Neuronal stem cell (in vitro differentiated cells): ENCODE measurements around the gene LGR4.

ENCODE experiments used
- DNase-seq: peaks from one replicate; pipeline ENCODE4 v3.0.0-alpha.2; 2013; ENCODE audit warnings: low spot score
- H2AFZ ChIP-seq: one replicate; pipeline ENCODE4 v1.6.1; 2013; ENCODE audit warnings: mild to moderate bottlenecking, low read length, inconsistent platforms
- H2AK5ac ChIP-seq: 2 replicates; pipeline ENCODE4 v1.6.1; 2013; ENCODE audit warnings: low read depth, mild to moderate bottlenecking, inconsistent platforms, low read length, moderate library complexity, mixed read lengths
- H2BK120ac ChIP-seq: 2 replicates; pipeline ENCODE4 v1.6.1; 2013; ENCODE audit warnings: low read depth, mild to moderate bottlenecking, inconsistent platforms, low read length, moderate library complexity, mixed read lengths
- H2BK12ac ChIP-seq: one replicate; pipeline ENCODE4 v1.6.1; 2013; ENCODE audit warnings: low read length, inconsistent platforms
- H2BK15ac ChIP-seq: 2 replicates; pipeline ENCODE4 v1.6.1; 2013; ENCODE audit warnings: mild to moderate bottlenecking, low read length, inconsistent platforms, mixed read lengths
- H2BK5ac ChIP-seq: one replicate; pipeline ENCODE4 v1.6.1; 2013; ENCODE audit warnings: inconsistent platforms, mild to moderate bottlenecking, low read length, moderate library complexity
- H3K14ac ChIP-seq: one replicate; pipeline ENCODE4 v1.6.1; 2013; ENCODE audit warnings: low read length, inconsistent platforms
- H3K18ac ChIP-seq: 2 replicates; pipeline ENCODE4 v1.6.1; 2013; ENCODE audit warnings: low read length, inconsistent platforms
- H3K23ac ChIP-seq: 2 replicates; pipeline ENCODE4 v1.6.1; 2013; ENCODE audit warnings: low read depth, mild to moderate bottlenecking, mixed read lengths, low read length, inconsistent platforms; ENCODE audit not compliant: poor library complexity
- H3K27ac ChIP-seq: replicated peaks from 3 replicates; pipeline ENCODE4 v1.5.1; 2013; ENCODE audit warnings: low read length, inconsistent platforms
- H3K27me3 ChIP-seq, 3 experiments: 2 replicates each; pipeline ENCODE4 v1.6.1; 2013; ENCODE audit warnings: low read length in 3 of 3, mild to moderate bottlenecking in 2 of 3, inconsistent platforms in 1 of 3, low read depth in 1 of 3, mixed read lengths in 1 of 3, moderate library complexity in 1 of 3; ENCODE audit not compliant: control insufficient read depth in 3 of 3, insufficient read depth in 3 of 3
- H3K36me3 ChIP-seq, 2 donors: replicated peaks in 1 of 2; 2 replicates each; pipeline ENCODE4 v1.6.1; 2013; ENCODE audit warnings: low read length in 2 of 2; ENCODE audit not compliant: control insufficient read depth in 2 of 2, insufficient read depth in 2 of 2
- H3K4ac ChIP-seq: 2 replicates; pipeline ENCODE4 v1.6.1; 2013; ENCODE audit warnings: inconsistent platforms, mild to moderate bottlenecking, low read length, moderate library complexity
- H3K4me1 ChIP-seq, 2 donors: 1 replicate in 1 of 2; 2 replicates in 1 of 2; pipeline ENCODE4 v1.6.1; 2013; ENCODE audit warnings: low read length in 2 of 2, low read depth in 1 of 2; ENCODE audit not compliant: control insufficient read depth in 2 of 2, insufficient read depth in 1 of 2
- H3K4me2 ChIP-seq: one replicate; pipeline ENCODE4 v1.6.1; 2013; ENCODE audit warnings: mild to moderate bottlenecking, low read length, inconsistent platforms; ENCODE audit not compliant: insufficient read depth, poor library complexity, severe bottlenecking
- H3K4me3 ChIP-seq, 2 donors: 2 replicates each; pipeline ENCODE4 v1.5.1; 2013; ENCODE audit warnings: low read length in 2 of 2, mild to moderate bottlenecking in 2 of 2, inconsistent platforms in 1 of 2, moderate library complexity in 1 of 2
- H3K79me1 ChIP-seq: one replicate; pipeline ENCODE4 v1.6.1; 2013; ENCODE audit warnings: low read depth, mild to moderate bottlenecking, inconsistent platforms, low read length, moderate library complexity
- H3K9ac ChIP-seq: one replicate; pipeline ENCODE4 v1.6.1; 2013; ENCODE audit warnings: mild to moderate bottlenecking, low read depth, low read length, inconsistent platforms; ENCODE audit not compliant: poor library complexity
- H3K9me3 ChIP-seq, 2 donors: replicated peaks in 1 of 2; 2 replicates each; pipeline versions ENCODE3 to v1.6.1; 2013; ENCODE audit warnings: low read length in 2 of 2, mild to moderate bottlenecking in 2 of 2, inconsistent platforms in 1 of 2, low read depth in 1 of 2, mixed read lengths in 1 of 2, moderate library complexity in 1 of 2; ENCODE audit not compliant: control insufficient read depth in 2 of 2, insufficient read depth in 1 of 2
- H4K8ac ChIP-seq: one replicate; pipeline ENCODE4 v1.6.1; 2013; ENCODE audit warnings: low read depth, mild to moderate bottlenecking, inconsistent platforms, low read length, moderate library complexity
- H4K91ac ChIP-seq: one replicate; pipeline ENCODE4 v1.6.1; 2013; ENCODE audit warnings: low read length, low read depth, mild to moderate bottlenecking, inconsistent platforms; ENCODE audit not compliant: poor library complexity
- WGBS, 2 donors: extraction: QIAGEN DNeasy Blood & Tissue Kit; methylation state at CpG; one replicate each; pipeline ENCODE4 v1.1.7; 2013; ENCODE audit warnings: missing lambda C conversion rate in 2 of 2, mixed read lengths in 1 of 2; ENCODE audit not compliant: insufficient read length in 2 of 2, insufficient replicate concordance in 1 of 2; ENCODE audit errors: extremely low coverage in 2 of 2; 5-methylcytosine and 5-hydroxymethylcytosine counted together

The LGR4 gene

DNA sequence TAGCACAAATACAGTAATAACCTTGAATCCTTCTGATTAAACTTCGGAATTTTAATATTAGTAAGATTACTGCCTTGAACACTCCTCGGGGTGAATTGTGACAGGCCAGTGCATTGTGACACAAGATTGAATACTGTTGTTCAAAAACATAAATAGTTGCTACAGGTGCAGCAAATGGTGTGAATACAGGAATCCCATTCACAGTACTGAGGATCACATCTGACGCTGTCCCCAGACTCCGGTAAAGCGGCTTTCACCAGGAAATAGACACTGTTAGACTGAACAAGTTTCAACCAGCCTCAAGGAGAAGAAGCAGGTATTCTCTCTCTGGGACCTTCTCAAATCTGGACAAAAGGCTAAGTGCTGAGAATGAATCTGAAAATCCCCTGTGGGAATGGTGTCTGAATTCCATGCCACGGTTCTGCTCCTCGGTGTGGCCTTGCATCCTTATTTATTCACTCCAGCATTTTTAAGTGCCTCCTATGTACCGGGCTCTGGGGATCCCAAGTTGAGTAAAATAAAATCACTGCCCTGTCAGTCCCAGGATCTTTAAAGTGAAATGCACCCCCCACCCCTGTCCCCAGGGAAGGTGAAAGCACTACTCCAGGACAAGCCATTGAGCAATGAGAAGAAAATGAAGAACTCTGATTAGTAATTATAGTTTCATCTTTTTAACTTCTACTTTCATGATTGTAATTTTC is 3.4 kb downstream of the LGR4 start:
- peak overlapping the region; percentile 59 for H3K4me2 ChIP-seq
- no peak overlapping the region for H4K91ac ChIP-seq
- H3K18ac ChIP-seq = no peak overlapping the region
- H3K23ac ChIP-seq = no peak overlapping the region
- DNase-seq = no peak
- WGBS, 2 donors = no CpG with 5 or more reads among the region's 8 CpGs
- no peak overlapping the region for H2AK5ac ChIP-seq
- H3K14ac ChIP-seq = no peak overlapping the region
- no peak overlapping the region for H3K4ac ChIP-seq
- no peak overlapping the region for H4K8ac ChIP-seq
- H3K36me3 ChIP-seq = no peaks in the 10 kb centered on the region
- H3K79me1 ChIP-seq = no peaks in the 10 kb centered on the region
- H2BK15ac ChIP-seq = no peak overlapping the region
- H3K9me3 ChIP-seq = peaks cover 0 to 4% of the 10 kb centered on the region in 2 donors
- no peak overlapping the region for H2BK5ac ChIP-seq
- H2BK120ac ChIP-seq = no peak overlapping the region
- H2BK12ac ChIP-seq = no peak overlapping the region
- no peak overlapping the region for H2AFZ ChIP-seq
- H3K27ac ChIP-seq = peak overlapping the region; percentile 15
- no peak overlapping the region for H3K9ac ChIP-seq
- H3K27me3 ChIP-seq = no peaks in the 10 kb centered on the region
- peaks cover 11 to 48% of the 10 kb centered on the region in 2 donors for H3K4me1 ChIP-seq
- H3K4me3 ChIP-seq = peak overlapping the region in 1 of 2 donors; percentile 51

DNA sequence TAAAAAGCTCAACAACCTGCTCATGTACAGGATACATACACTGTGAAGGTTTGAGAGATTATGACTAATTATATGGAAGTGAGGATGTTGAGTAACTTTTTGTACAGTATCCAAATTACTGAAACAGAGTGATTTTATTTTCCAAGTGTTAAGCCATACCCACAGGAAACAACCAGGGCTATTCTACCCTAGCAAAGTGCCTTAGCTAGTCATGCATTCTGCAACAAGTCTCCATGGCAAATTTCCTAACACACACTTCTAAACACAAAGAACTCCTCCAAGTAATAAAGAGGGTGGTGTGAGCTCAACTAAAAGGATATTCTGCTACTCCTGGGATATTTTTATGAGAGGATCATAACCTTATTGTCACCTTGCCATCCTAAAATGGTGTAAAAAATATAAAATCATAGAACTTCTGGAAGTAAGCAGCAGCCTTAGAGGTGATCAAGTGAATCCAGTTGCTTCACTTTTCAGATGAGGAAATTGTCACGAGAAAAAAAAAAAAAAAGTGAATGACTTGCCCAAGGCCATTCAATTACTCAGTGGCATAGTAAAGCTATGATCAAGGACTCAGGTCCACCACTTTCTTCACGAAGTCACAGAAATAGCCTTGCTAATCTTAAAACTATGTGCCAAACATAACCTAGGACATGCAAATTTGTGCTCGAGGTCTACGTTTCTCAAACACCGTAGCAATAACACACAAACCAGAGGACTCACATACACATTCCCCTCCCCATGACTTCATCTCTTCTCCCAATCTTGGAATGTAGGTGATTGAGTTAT is 4.2 kb downstream of the LGR4 start:
- Histone ChIP-seq H3K36me3 (no peaks in the 10 kb centered on the region), H4K8ac (no peak overlapping the region), H3K9ac (no peak overlapping the region), H3K27me3 (no peaks in the 10 kb centered on the region), H3K23ac (no peak overlapping the region), H3K14ac (no peak overlapping the region), H2AFZ (no peak overlapping the region), H3K18ac (no peak overlapping the region), H2AK5ac (no peak overlapping the region), H2BK5ac (no peak overlapping the region), H2BK12ac (no peak overlapping the region), H4K91ac (no peak overlapping the region), H3K4me2 (peak overlapping the region; percentile 3), H3K4ac (no peak overlapping the region), H2BK15ac (no peak overlapping the region), H3K79me1 (no peaks in the 10 kb centered on the region), H2BK120ac (no peak overlapping the region), H3K4me3 (no peak overlapping the region), H3K27ac (no peak overlapping the region), H3K9me3 (peaks cover 0 to 2% of the 10 kb centered on the region in 2 donors), H3K4me1 (peaks cover 12 to 51% of the 10 kb centered on the region in 2 donors)
- WGBS, 2 donors = no CpG with 5 or more reads among the region's 5 CpGs
- DNase-seq = no peak

DNA sequence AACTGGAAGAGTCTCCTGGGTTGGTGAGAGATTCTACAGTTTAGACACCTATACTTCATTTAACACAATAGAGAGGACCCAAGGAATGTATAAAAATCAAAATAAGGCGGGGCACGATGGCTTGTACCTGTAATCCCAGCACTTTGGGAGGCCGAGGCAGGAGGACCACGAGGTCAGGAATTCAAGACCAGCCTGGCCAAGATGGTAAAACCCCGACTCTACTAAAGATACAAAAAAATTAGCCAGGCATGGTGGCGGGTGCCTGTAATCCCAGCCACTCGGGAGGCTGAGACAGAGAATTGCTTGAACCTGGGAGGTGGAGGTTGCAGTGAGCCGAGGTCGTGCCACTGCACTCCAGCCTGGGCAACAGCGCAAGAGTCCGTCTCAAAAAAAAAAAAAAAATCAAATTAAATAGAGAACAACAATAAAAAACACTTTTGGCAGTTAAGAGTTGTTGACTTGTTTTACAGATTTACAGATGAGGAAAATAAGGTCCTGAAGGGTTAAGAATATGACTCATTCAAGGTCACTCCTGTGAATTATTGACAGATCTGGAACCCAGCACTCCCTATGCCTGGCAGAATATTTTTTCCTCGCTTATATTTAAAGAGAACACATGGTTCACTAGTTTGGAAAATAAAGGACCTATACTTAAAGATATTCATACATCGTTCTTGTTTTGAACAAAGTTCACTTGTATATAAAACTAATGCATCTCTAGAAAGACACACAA is 5.2 kb downstream of the LGR4 start:
- no CpG with 5 or more reads among the region's 13 CpGs for WGBS, 2 donors
- Histone ChIP-seq H2BK120ac (no peak overlapping the region), H2BK5ac (no peak overlapping the region), H3K36me3 (peaks cover 0 to 2% of the 10 kb centered on the region in 2 donors), H2BK12ac (no peak overlapping the region), H3K9ac (no peak overlapping the region), H3K4ac (no peak overlapping the region), H3K79me1 (no peaks in the 10 kb centered on the region), H3K18ac (no peak overlapping the region), H2BK15ac (no peak overlapping the region), H2AK5ac (no peak overlapping the region), H3K9me3 (no peaks in the 10 kb centered on the region), H3K4me1 (peaks cover 9 to 54% of the 10 kb centered on the region in 2 donors), H3K27ac (no peak overlapping the region), H3K23ac (no peak overlapping the region), H3K4me2 (no peak overlapping the region), H2AFZ (no peak overlapping the region), H4K91ac (no peak overlapping the region), H3K4me3 (no peak overlapping the region), H3K27me3 (no peaks in the 10 kb centered on the region), H4K8ac (no peak overlapping the region), H3K14ac (no peak overlapping the region)
- DNase-seq = no peak

DNA sequence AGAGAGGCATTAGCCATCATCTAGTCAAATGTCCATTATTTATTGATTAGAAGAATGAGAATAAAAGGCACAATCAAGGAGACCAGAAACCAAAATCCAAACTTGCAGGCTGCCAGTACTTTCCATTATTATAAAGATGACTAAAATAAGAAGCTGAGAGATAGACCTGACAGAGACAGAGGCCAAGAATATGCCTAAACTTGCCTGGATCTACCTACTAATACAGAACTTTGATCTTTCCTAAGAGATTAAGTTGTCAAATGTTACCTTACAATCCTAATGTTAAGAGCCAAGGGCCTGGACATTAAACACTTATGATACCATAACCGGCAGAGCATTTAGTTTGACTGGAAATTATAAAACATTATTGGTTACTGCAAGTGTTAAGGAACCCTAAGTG is 6.2 kb downstream of the LGR4 start:
- Histone ChIP-seq H3K4me2 (no peak overlapping the region), H3K36me3 (peaks cover 0 to 6% of the 10 kb centered on the region in 2 donors), H2AFZ (no peak overlapping the region), H3K9ac (no peak overlapping the region), H3K27me3 (no peaks in the 10 kb centered on the region), H3K23ac (no peak overlapping the region), H2AK5ac (no peak overlapping the region), H3K9me3 (no peaks in the 10 kb centered on the region), H3K4me3 (no peak overlapping the region), H3K18ac (no peak overlapping the region), H2BK12ac (no peak overlapping the region), H2BK5ac (no peak overlapping the region), H2BK120ac (no peak overlapping the region), H3K4me1 (peaks cover 11 to 61% of the 10 kb centered on the region in 2 donors), H2BK15ac (no peak overlapping the region), H3K79me1 (no peaks in the 10 kb centered on the region), H3K14ac (no peak overlapping the region), H3K4ac (no peak overlapping the region), H3K27ac (no peak overlapping the region), H4K8ac (no peak overlapping the region), H4K91ac (no peak overlapping the region)
- DNase-seq = no peak
- WGBS, 2 donors = no CpG with 5 or more reads among the region's 1 CpG
